OCI-LY3 (cell line): ENCODE measurements around the gene LOXL3.

ENCODE experiments used
- H2AFZ ChIP-seq: fragments of 200-600, 300-600 bp; shearing (Covaris generic); 2 replicates; pipeline ENCODE4 v1.6.0; 2014; ENCODE audit warnings: antibody characterized with exemption, low read depth, low read length
- H3K27ac ChIP-seq: fragments of 200-600, 300-600 bp; sonication (generic); 2 replicates; pipeline ENCODE4 v1.5.1; 2014; ENCODE audit warnings: mild to moderate bottlenecking, low read length, moderate library complexity, mixed read lengths
- H3K27me3 ChIP-seq: fragments of 200-600, 300-600 bp; sonication (generic); 2 replicates; pipeline ENCODE4 v1.6.1; 2014; ENCODE audit warnings: low read depth, low read length, mixed read lengths
- H3K36me3 ChIP-seq: fragments of 200-600, 300-600 bp; sonication (generic); replicated peaks from 2 replicates; pipeline ENCODE3; 2014; ENCODE audit warnings: low read depth, low read length, mixed read lengths
- H3K4me1 ChIP-seq: fragments of 300-600, 200-600 bp; sonication (generic); 2 replicates; pipeline ENCODE4 v1.6.1; 2014; ENCODE audit warnings: low read length, mixed read lengths
- H3K4me2 ChIP-seq: fragments of 200-600, 300-600 bp; sonication (generic); 2 replicates; pipeline ENCODE4 v1.6.1; 2014; ENCODE audit warnings: low read length, mixed read lengths
- H3K4me3 ChIP-seq: fragments of 300-600, 200-600 bp; sonication (generic); 2 replicates; pipeline ENCODE4 v1.5.1; 2014; ENCODE audit warnings: antibody characterized with exemption, mild to moderate bottlenecking, low read length, moderate library complexity
- H3K79me2 ChIP-seq: fragments of 300-600, 200-600 bp; shearing (Covaris generic); 2 replicates; pipeline ENCODE4 v1.6.1; 2014; ENCODE audit warnings: mild to moderate bottlenecking, low read length, mixed read lengths
- H3K9ac ChIP-seq: fragments of 300-600, 200-600 bp; shearing (Covaris generic); 2 replicates; pipeline ENCODE4 v1.6.0; 2014; ENCODE audit warnings: mild to moderate bottlenecking, low read length, moderate library complexity
- H3K9me3 ChIP-seq: fragments of 200-600, 300-600 bp; shearing (Covaris generic); 2 replicates; pipeline ENCODE4 v1.6.1; 2014; ENCODE audit warnings: low read length, mixed read lengths; ENCODE audit not compliant: insufficient read depth
- H4K20me1 ChIP-seq: fragments of 200-600, 300-600 bp; sonication (generic); 2 replicates; pipeline ENCODE4 v1.6.1; 2016; ENCODE audit warnings: low read length, mixed read lengths; ENCODE audit not compliant: insufficient read depth
- EZH2phosphoT487 ChIP-seq: fragments of 200-600 bp; shearing (Covaris generic); IDR thresholded peaks from 2 replicates; pipeline ENCODE4 v1.6.1; 2018; ENCODE audit warnings: antibody characterized with exemption, mixed run types, low read depth
- TF ChIP-seq, protein P1 (sequence below): fragments of 200-600, 300-600 bp; sonication (generic); IDR thresholded peaks from 2 replicates; pipeline ENCODE4 v1.5.1; 2014; ENCODE audit warnings: antibody characterized with exemption, low read length, low read depth

LOXL3 gene

DNA sequence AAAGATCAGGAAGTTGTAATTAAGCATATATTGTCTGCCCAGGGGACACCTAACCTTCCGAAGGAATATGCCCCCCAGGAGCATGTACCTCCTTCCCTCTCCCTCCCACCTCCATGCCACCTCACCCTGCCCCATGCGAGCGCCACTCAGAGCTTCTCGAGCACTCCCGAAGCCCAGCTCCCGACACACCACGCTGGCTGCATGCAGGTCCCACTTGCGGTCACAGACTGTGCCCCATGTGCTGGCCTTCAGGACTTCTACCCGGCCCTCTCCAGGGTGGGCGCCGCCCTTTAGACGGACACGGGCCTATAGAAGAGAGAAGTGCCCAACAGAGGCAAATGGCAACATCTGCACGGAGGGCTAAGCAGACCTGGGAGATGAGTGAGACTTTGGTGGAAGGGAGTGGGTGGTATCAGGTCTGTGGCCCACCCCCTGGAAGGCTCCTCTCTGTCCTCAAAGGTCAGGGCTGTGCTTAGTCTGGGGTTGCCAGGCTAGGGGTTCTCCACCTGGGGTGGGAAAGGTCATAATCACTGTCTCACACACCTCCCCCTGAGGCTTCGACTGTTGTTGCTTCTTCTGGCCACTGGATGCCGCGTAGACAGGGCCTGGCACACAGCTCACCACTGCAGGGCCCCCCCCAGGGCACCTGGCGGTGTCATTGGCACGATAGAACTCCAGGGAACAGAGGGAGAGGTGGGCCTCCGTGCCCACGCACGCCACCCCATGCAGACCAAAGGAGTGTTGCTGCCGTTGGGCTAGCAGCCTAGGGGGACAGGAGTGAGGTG, 17.4 kb downstream of the LOXL3 start:
- Histone ChIP-seq H3K4me1 (peaks cover 20% of the 10 kb centered on the region), H3K4me2 (no peak overlapping the region)
- TF ChIP-seq, protein P1, sequence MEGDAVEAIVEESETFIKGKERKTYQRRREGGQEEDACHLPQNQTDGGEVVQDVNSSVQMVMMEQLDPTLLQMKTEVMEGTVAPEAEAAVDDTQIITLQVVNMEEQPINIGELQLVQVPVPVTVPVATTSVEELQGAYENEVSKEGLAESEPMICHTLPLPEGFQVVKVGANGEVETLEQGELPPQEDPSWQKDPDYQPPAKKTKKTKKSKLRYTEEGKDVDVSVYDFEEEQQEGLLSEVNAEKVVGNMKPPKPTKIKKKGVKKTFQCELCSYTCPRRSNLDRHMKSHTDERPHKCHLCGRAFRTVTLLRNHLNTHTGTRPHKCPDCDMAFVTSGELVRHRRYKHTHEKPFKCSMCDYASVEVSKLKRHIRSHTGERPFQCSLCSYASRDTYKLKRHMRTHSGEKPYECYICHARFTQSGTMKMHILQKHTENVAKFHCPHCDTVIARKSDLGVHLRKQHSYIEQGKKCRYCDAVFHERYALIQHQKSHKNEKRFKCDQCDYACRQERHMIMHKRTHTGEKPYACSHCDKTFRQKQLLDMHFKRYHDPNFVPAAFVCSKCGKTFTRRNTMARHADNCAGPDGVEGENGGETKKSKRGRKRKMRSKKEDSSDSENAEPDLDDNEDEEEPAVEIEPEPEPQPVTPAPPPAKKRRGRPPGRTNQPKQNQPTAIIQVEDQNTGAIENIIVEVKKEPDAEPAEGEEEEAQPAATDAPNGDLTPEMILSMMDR, result no peak
- TF ChIP-seq EZH2phosphoT487, result no peak

GRCh38 chr2:74535440-74535965, 18.2 kb downstream of the LOXL3 start:
- H3K9ac ChIP-seq, result no peak overlapping the region
- no peaks in the 10 kb centered on the region for H4K20me1 ChIP-seq
- H3K36me3 ChIP-seq, result peaks cover 16% of the 10 kb centered on the region
- H3K4me1 ChIP-seq, result peaks cover 28% of the 10 kb centered on the region
- H3K27ac ChIP-seq, result no peak overlapping the region
- H3K79me2 ChIP-seq, result peaks cover 13% of the 10 kb centered on the region
- no peak overlapping the region for H3K4me3 ChIP-seq
- no peaks in the 10 kb centered on the region for H3K9me3 ChIP-seq
- H3K4me2 ChIP-seq, result no peak overlapping the region
- no peak overlapping the region for H2AFZ ChIP-seq
- no peak for TF ChIP-seq EZH2phosphoT487
- TF ChIP-seq, protein P1, result no peak
- peaks cover 6% of the 10 kb centered on the region; the same call in 1 of the 2 replicates for H3K27me3 ChIP-seq

More for the DNA sequence above, 17.4 kb downstream of the LOXL3 start:
- Histone ChIP-seq H3K9ac (no peak overlapping the region), H3K27ac (no peak overlapping the region), H3K9me3 (no peaks in the 10 kb centered on the region), H3K4me3 (no peak overlapping the region), H4K20me1 (no peaks in the 10 kb centered on the region), H3K36me3 (peaks cover 14% of the 10 kb centered on the region), H2AFZ (no peak overlapping the region), H3K79me2 (peaks cover 4% of the 10 kb centered on the region), H3K27me3 (peaks cover 6% of the 10 kb centered on the region; the same call in 1 of the 2 replicates)

GRCh38 chr2:74534411-74534810, 19.3 kb downstream of the LOXL3 start:
- TF ChIP-seq EZH2phosphoT487, result no peak
- TF ChIP-seq, protein P1, result no peak
- no peak overlapping the region for H3K4me2 ChIP-seq
- no peaks in the 10 kb centered on the region for H4K20me1 ChIP-seq
- peaks cover 21% of the 10 kb centered on the region for H3K79me2 ChIP-seq
- no peak overlapping the region for H3K9ac ChIP-seq
- peaks cover 6% of the 10 kb centered on the region; the same call in 1 of the 2 replicates for H3K27me3 ChIP-seq
- H3K9me3 ChIP-seq, result no peaks in the 10 kb centered on the region
- H2AFZ ChIP-seq, result no peak overlapping the region
- H3K27ac ChIP-seq, result no peak overlapping the region
- H3K4me3 ChIP-seq, result no peak overlapping the region
- peaks cover 16% of the 10 kb centered on the region for H3K36me3 ChIP-seq
- peaks cover 25% of the 10 kb centered on the region for H3K4me1 ChIP-seq

GRCh38 chr2:74533464-74533863, 20.3 kb downstream of the LOXL3 start:
- Histone ChIP-seq H3K79me2 (peaks cover 31% of the 10 kb centered on the region), H4K20me1 (no peaks in the 10 kb centered on the region; the same call in 1 of the 2 replicates), H2AFZ (no peak overlapping the region), H3K27ac (no peak overlapping the region), H3K4me3 (no peak overlapping the region), H3K4me1 (peaks cover 17% of the 10 kb centered on the region), H3K4me2 (no peak overlapping the region), H3K9ac (no peak overlapping the region), H3K27me3 (peaks cover 6% of the 10 kb centered on the region; the same call in 1 of the 2 replicates), H3K9me3 (no peaks in the 10 kb centered on the region), H3K36me3 (peaks cover 22% of the 10 kb centered on the region)
- TF ChIP-seq, protein P1, result no peak
- no peak for TF ChIP-seq EZH2phosphoT487
